GM21381 (cell line): ENCODE measurements around the gene APLP1.
"Not testable (repeated sequence)": the region's sequence is repeated elsewhere in the genome, so short reads cannot be mapped to it uniquely, and the experiment has no call there.

ENCODE experiments used
- ATAC-seq: cut with Tn5 transposase; IDR thresholded peaks from one replicate; pipeline ENCODE4 v1.9.1; 2021; ENCODE audit warnings: mild to moderate bottlenecking, moderate library complexity; ENCODE audit not compliant: unreplicated experiment

The APLP1 gene

DNA sequence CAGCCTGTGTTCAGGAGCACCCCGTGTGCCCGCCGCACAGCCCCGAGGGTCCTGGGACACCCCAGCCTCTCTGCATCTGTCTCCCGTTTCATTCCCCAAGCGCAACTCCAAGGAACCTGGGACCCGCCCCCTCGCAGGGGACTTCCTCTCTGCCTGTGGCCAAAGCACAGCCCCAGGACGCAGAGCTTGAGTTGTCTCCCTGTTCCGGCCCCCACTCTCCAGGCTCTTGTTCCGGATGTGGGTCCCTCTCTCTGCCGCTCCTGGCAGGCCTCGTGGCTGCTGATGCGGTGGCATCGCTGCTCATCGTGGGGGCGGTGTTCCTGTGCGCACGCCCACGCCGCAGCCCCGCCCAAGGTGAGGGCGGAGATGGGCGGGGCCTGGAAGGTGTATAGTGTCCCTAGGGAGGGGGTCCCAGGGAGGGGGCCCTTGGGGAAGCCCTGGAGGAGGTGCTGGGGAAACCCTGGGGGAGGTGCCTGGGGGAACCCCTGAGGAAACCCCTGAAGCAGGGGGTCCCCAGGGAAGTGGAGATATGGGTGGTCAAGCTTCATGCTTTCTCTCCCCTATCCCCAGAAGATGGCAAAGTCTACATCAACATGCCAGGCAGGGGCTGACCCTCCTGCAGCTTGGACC lies 35.3 kb downstream of the APLP1 start:
- ATAC-seq: peak; percentile 45

DNA sequence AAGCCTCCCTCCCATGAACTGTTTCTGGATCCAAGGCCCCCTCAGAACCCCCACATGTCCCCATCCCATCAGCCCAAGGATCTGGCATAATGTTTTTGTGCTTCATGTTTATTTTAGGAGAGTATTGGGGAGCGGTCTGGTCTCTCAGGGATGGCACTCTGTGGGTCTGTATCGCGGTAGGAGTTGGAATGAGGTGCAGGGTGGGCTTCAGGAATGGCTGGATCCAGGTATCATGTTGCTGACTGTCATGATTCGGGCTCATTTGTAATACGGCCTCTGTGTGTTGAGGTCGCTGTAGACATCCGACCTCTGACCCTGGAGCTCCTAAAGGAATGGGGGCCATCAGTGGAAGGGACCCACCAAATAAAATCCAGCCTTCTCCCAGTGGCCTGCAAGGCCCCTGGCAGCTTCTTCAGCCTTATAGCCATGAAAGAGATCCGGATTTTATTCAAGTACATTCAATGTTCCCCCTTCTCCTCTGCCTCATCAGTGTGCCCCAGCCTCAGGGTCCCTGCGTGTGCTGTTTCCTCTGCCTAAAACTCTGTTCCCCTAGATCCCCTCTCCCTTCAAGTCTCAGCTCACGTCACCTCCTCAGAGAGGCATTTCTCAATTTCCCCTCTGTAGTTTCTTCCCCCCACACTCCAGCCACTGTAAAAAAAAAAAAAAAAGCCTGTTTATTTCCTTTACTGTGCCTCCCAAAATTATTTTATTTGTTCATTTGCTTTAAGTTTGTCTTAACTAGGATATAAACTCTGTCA lies 36.1 kb downstream of the APLP1 start:
- no peak for ATAC-seq

DNA sequence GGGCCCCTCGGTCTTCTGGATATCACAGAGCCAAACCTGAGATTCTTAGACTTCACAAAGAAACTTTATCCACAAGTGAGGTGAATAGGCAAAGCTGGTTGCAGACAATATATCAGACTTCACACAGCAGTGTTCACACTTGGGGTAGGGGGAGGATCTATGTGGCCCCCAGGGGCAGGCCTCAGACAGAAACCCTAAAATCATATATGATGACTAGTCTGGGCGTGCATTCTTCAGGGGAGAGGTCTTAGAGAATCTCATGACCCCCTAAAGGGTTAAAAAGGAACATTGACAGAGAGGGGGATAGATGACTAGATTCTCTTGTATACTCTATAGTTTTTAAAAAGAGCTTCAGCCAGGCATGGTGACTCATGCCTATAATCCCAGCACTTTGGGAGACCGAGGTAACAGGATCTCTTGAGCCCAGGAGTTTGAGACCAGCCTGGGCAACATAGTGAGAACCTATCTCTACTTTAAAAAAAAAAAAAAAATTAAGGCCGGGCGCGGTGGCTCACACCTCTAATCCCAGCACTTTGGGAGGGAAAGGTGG lies 36.9 kb downstream of the APLP1 start:
- ATAC-seq: no peak

DNA sequence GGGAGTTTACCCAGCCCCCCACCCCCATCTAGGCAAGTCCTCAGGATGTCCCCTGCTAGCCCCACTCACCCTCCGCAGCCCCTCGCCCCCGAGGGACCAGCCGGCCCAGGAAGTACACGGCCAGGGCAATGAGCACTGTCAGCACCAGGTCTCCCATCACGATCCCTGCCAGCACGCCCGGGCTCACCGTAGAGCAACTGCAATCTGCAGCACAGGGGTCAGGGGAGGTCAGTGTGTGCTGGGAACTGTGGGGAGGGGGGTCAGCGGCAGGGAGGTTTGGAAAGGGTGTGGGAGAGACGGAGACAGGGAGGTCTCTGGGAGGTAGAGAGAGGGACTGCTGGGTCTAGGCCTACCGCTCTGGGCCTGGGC lies 39.0 kb downstream of the APLP1 start:
- no peak for ATAC-seq

DNA sequence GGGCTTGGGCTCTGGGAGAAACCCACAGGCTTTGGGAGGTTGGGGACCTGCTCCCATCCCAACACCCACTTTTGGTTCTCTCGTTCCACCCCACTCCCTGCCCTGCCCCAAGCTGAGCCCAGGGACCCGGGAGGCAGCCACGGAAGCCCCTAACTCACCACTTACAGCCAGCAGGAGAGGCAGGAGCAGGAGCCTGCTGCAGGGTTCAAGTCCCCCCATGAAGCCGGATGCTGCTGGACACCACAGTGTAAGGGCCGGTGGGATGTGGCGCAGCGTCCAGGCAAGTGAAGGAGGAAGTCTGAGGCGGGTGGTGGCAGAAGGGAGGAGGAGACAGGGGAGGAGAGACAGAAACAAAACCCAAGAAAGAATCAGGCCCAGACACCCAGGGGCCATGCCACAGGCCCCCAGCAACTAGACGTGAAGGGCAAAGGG lies 39.7 kb downstream of the APLP1 start, which contains the start of gene TYROBP:
Gene TYROBP, minus strand, starts transcription at position 286 of the 432 bp plus-strand sequence. Its CDS starts 67 bp downstream, at position 219.
- ATAC-seq: no peak

DNA sequence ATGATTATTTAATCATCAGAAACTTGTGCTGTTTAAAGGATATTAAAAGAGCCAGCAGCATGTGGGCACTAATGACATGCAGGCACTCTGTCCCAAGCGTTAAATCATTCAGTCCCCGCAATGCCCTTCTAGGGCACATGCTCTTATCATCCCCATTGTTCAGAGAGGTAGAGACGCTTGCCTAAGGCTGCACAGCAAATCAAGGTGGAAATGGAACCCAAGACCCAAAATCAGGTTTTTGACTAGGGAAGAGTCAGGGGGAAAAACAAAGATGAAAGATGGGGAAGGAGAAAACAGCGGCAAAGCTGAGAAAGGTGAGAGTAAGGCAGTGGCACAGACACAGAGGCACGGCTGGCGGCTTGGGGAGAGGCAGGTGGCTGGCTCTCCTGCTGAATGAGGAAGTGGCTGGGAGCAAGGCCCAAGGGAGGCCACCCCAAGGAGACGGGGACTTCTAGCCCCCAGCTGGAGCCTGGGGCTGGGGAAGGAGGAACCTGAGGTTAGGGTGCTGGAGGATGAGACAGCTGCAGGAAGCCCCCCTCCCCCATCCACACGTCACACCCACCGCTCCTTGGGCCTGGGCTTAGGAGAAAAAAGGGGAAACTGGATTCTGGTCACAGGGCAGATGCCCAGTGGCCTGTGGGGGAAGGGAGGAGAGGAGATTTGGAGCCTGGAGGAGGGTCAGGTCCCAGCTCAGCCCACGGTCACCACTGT lies 40.8 kb downstream of the APLP1 start:
- ATAC-seq: no peak

DNA sequence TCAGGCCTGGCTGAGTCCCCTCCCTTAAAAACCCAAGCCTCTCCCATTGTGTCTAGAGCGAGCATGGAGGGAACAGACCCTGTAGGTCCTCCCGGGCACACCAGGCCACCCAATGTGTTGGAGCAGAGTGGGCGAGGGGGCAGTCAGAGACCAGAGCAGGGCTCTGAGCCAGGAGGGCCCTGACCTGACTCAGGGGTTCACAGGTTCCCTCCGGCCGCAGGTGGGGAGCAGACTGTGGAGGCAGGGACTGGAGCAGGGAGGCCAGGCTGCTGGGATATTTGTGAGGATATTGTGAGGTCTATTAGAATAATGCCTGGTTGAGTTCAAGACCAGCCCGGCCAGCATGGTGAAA lies 41.3 kb downstream of the APLP1 start:
- ATAC-seq: no peak

DNA sequence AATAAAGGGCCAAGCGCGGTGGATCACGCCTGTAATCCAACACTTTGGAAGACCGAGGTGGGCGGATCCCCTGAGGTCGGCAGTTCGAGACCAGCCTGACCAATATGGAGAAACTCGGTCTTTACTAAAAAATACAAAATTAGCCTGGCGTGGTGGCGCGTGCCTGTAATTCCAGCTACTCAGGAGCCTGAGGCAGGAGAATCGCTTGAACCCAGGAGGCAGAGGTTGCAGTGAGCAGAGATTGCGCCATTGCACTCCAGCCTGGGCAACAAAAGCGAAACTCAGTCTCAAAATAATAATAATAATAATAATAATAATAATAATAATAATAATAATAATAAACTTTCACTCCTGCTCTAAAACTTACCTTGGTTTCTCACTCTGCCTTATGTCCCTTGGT lies 42.0 kb downstream of the APLP1 start:
- not testable (repeated sequence) for ATAC-seq

DNA sequence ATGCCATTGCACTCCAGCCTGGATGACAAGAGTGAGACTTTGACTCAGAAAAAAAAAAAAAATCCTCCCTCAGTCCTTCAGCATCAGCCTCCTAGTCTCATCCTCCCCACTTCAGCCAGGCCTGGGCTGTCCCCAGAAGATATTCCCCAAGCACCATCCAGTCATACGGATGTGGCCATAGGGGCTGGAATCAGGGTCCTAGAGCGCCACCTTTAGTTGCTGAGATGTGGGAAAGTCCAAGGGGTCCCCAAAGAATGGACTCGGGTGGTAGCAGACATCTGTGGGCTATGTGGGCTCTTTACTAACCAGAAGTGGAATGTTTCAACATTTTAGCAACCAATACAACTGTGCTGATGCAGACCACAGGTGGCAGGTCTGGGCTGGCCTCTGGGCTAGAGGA lies 42.8 kb downstream of the APLP1 start:
- ATAC-seq: no peak

DNA sequence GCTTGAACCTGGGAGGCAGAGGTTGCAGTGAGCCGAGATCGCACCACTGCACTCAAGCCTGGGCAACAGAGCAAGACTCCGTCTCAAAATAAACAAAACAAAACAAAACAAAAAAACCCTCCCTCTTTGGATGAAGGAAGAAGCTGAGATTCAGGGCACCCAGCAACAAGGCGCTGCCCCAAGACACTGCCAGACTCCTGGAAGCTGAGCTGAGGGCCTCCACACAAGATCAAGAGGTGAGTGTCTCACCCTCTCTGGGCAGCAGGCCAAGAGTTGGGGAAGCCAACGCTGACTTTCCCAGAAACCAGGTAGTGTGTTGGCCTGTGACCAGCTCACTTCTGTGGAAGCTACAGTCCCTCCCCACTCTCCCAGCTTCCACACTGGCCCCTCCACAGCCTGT lies 43.4 kb downstream of the APLP1 start:
- no peak for ATAC-seq

DNA sequence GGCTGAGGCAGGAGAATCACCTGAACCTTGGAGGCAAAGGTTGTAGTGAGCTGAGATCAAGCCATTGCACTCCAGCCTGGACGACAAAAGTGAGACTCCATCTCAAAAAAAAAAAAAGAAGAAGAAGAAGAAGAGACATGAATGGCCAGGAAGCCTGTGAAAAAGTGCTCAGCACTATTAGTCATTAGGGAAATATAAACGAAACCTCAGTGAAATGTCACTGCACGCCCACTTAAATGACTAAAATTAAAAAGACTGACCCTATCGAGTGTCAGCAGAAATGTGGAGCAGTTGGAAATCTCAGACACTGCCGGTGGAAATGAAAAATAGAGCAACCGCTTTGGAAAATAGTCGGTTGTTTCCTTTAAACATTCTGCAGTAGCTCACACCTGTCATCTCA lies 45.2 kb downstream of the APLP1 start:
- ATAC-seq: no peak

DNA sequence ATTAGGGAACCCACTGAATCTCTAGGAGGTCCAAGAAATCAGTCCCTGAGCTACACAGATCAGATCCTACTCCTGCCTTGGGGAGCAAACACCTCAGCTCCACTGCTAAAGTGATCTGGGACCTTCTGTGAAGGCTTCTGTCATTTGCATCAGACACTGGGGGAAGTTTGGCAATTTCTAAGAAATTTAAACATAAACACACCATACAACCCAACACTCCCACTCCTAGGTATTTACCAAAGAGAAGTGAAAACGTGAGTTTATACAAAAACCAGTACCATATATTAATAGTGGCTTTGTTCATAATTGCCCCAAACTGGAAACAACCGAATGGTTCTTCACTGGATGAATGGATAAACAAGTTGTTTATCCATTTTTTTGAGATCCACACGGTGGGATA lies 47.1 kb downstream of the APLP1 start:
- no peak for ATAC-seq

DNA sequence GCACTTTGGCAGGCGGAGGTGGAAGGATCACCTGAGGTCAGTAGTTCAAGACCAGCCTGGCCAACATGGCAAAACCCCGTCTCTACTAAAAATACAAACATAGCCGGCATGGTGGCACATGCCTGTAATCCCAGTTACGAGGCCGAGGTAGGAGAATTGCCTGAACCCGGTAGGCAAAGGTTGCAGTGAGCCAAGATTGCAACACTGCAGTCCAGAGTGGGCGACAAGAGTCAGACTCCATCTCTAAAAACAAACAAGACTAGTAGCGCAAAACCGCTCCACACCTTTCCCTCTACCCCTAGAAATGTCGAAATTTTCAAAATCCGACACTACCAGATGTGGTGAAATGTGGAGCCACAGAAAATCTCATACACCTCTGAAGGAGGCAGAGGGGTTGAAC lies 50.9 kb downstream of the APLP1 start:
- ATAC-seq: no peak

DNA sequence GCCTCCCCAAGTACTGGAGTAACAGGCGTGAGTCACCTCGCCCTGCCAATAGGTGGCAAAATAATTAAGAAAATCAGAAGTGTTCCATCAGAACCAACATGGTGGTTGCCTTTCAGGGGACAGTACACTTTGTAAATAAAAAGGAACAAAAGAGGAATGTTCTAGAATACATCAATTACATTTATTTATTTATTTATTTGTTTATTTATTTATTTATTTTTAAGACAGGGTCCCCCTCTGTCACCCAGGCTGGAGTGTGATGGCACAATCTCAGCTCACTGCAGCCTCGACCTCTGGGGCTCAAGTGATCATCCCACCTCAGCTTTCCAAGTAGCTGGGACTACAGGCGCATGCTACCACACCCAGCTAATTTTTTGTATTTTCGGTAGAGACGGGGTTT lies 52.6 kb downstream of the APLP1 start:
- ATAC-seq: no peak

DNA sequence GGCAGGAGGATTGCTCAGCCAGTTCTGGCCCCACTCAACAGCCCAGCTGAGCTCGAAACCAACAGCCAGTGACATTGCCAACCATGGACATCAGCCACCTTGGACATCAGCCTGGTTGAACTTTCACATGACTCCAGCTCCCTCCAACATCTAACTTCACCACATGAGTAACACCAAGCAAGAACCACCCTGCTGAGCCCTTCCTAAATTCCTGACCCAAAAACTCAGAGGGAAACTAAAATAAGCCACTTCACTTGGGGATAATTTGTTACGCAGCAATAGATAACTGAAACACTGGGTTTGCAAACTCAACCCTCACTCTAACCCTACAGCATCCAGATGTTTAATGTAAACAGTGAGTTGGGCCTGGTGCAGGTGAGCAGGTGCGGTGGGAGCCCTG lies 57.1 kb downstream of the APLP1 start:
- ATAC-seq: no peak

DNA sequence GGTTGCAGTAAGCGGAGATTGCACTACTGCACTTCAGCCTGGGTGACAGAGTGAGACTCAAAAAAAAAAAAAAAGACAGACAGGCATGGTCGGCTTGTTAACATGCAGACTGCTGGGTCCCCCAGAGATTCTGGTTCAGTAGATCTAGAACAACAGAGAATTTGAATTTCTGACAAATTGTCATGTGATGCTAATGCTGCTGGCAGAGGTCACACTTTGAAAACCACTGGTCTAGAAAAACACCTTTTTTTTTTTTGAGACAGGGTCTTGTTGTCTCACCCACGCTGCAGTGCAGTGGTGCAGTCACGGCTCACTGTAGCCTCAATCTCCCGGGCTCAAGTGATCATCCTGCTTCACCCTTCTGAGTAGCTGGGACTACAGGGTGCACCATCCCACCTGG lies 60.1 kb downstream of the APLP1 start:
- no peak for ATAC-seq
